Lung microvascular endothelial cell (primary cell): ENCODE results near the gene NDUFV1. TPM values are rescaled to one million over a fixed set of nuclear protein-coding genes. Genes with fewer than 3 reads are reported as not detected.
A peak's percentile ranks its signal among the peaks of the same experiment; 100 is the strongest.

Source experiments
- DNase-seq, 2 donors: peaks; one replicate each; pipeline versions ENCODE4 v3.0.0 to v3.0.0-alpha.2; 2010; ENCODE audit warnings: low read depth in 2 of 2
- total RNA-seq: library from RNA; depleted of rRNA; stranded (reverse); fragments of >200 nt; gene quantifications from 2 replicates; pipeline ENCODE4 v1.2.1, GENCODE V29; 2014

Gene NDUFV1
- 143 and 149 TPM in 2 replicates for total RNA-seq

- peak; percentile 92 to 95 for DNase-seq
Observed at GRCh38 chr11:67606492-67607295, at the start of gene NDUFV1. Gene NDUFV1, plus strand, starts transcription at chr11:67606936. Its CDS starts 69 bp downstream, at chr11:67607005.

- DNase-seq = no peak
Observed at GRCh38 chr11:67558084-67558772, 48.5 kb upstream of the NDUFV1 start.

DNA sequence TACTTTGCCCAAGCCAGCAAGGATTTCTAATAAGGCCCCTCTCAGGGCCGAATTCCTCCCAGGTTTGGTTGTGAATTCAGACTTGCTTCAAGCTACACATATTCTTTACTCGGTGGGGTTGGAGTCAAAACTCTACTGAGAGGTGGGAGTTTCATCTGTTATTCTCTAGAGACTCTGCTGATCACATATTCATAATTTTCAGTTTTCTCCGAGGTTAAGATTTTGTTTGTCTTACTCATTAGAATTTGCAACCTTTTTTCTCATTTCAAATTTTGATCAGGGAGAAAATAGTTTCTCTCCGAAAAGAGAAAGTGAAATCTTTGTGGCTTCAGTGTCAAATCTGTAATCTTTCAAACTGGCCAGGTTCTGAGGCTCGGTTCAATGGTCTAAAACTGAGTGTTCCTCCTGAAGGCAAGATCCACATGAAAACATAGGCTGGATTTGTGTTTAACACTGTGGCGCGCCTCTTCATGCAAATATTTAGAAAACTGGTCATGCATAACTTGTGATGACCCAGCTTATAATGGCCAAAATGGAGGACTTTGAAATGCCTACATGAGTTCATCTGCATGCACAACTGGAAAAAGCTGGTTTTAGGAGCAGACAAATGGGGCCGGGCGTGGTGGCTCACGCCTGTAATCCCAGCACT is 44.6 kb upstream of the NDUFV1 start:
- DNase-seq = no peak

GRCh38 chr11:67562963-67563704 is 43.6 kb upstream of the NDUFV1 start:
- DNase-seq = peak in 1 of 2 donors; percentile 50

DNA sequence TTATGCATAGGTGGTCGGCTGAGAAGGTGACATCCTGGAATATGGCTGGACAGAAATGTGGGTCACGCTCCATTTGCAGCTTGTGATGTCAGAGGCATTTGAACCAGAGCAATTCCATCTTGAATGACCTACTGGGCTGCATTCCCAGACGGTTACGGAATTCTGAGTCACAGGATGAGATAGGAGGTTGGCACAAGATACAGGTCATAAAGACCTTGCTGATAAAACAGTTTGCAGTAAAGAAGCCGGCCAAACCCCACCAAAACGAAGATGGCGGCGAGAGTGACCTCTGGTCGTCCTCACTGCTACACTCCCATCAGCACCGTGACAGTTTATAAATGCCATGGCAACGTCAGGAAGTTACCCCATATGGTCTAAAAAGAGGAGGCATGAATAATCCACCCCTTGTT is 43.0 kb upstream of the NDUFV1 start:
- DNase-seq = peak; percentile 79 to 86

DNA sequence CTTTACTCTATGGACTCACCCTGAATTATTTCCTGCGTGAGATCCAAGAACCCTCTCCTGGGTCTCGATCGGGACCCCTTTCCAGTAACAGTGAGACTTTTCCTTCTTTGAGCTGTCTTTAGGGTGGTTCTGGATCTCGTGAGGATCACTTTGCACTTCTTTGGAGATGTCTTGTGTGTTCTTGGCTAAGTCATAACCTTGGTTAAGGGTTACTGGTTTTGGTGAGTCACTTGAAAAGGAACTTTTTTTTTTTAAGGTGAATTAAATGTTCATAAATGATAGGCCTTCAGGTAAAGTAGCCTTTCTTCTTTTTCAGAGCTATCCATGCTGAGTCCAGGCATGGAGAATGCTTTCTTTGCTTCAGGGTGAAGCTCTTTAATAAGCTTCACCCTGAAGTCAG is 42.5 kb upstream of the NDUFV1 start:
- no peak for DNase-seq

DNA sequence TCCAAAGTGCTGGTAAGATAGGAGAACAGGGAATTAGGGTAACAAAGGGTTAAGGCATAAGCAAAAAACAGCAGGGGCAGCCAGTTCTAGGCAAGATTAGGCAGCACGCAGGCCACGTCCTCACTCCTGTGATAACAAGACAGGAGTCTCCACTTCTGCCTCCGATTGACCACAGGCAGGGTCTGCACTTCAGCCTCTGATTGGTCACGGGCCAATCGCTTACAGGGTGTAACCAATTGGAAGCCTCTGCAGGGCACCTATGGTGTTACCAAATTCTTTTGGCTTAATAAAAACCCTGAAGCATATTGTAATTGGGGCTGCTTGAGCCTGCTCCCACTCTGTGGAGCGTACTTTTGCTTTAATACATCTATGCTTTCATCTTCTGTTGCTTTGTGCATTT is 35.3 kb upstream of the NDUFV1 start:
- DNase-seq = no peak

- no peak for DNase-seq
Observed at GRCh38 chr11:67572305-67572704, 34.4 kb upstream of the NDUFV1 start.

DNA sequence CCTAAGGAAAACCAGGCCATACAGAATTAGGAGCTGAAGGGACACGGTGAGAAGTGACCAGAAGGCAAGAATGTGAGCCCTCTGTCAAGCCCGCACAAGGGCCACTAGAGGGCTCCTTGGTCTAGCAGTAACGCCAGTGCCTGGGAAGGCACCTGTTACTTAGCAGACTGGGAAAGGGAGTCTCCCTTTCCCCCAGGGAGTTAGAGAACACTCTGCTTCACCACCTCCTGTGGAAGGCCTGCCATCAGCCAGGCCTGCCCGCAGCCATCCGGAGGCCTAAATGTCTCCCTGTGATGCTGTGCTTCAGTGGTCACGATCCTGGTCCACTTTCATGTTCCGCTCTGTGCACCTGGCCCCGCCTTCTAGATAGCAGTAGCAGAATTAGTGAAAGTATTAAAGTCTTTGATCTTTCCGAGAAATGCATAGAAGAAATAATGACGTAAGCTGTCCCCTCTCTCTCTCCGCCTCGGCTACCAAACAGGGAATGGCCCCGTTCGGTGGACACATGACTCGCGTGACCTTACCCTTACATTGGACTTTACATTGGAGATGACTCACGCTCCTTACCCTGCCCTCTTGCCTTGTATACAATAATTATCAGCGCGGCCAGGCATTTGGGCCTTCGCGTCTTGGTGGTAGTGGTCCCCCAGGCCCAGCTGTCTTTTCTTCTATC is 33.9 kb upstream of the NDUFV1 start:
- DNase-seq = peak; percentile 66 to 70

DNA sequence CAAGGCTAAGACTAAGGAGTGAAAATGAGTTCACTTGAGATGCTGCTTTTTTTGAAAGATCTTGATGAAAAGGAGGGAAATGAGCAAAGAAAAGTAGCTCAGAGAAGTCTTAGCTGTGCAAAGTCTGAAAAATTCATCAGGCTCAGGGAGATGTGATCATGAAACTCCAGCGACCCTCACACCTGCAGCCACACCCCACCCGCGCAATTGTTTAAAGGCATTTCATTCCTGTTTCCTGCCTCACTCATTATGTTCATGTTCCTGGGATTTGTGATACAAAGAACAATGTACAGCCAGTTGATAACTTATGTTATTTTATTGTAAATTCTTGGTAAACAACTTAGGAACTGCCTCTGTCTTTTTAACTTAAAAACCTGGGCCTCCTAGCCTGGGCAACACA is 31.8 kb upstream of the NDUFV1 start:
- no peak for DNase-seq

- DNase-seq = no peak
Observed at GRCh38 chr11:67576735-67577475, 29.8 kb upstream of the NDUFV1 start.

- no peak for DNase-seq
Observed at GRCh38 chr11:67577951-67578350, 28.8 kb upstream of the NDUFV1 start.

DNA sequence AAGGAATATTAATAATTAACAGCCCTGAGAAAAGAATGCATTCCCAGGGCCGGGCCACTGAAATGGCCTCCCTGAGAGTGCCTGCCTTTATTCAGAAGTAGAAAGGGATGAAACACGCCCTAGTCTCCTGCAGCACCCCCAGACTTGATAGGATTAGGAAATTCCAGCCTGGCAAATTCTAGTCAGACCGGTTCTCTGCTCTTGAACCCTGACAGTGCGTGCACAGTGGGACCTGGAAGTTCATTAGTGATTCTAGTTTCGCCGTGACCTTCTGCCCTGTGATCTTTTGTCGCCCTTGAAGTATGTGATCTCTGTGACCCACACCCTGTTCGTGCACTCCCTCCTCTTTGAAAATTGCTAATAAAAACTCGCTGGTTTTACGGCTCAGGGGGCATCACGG is 25.3 kb upstream of the NDUFV1 start:
- DNase-seq = no peak

GRCh38 chr11:67582011-67582410 is 24.7 kb upstream of the NDUFV1 start:
- DNase-seq = no peak

- peak; percentile 92 to 93 for DNase-seq
Observed at GRCh38 chr11:67583247-67584204, 23.2 kb upstream of the NDUFV1 start, which contains the start of gene GSTP1. Gene GSTP1, plus strand, starts transcription at chr11:67583812. Its CDS starts 32 bp downstream, at chr11:67583844.

GRCh38 chr11:67584205-67584880 is 22.4 kb upstream of the NDUFV1 start:
- peak; percentile 30 to 59 for DNase-seq

DNA sequence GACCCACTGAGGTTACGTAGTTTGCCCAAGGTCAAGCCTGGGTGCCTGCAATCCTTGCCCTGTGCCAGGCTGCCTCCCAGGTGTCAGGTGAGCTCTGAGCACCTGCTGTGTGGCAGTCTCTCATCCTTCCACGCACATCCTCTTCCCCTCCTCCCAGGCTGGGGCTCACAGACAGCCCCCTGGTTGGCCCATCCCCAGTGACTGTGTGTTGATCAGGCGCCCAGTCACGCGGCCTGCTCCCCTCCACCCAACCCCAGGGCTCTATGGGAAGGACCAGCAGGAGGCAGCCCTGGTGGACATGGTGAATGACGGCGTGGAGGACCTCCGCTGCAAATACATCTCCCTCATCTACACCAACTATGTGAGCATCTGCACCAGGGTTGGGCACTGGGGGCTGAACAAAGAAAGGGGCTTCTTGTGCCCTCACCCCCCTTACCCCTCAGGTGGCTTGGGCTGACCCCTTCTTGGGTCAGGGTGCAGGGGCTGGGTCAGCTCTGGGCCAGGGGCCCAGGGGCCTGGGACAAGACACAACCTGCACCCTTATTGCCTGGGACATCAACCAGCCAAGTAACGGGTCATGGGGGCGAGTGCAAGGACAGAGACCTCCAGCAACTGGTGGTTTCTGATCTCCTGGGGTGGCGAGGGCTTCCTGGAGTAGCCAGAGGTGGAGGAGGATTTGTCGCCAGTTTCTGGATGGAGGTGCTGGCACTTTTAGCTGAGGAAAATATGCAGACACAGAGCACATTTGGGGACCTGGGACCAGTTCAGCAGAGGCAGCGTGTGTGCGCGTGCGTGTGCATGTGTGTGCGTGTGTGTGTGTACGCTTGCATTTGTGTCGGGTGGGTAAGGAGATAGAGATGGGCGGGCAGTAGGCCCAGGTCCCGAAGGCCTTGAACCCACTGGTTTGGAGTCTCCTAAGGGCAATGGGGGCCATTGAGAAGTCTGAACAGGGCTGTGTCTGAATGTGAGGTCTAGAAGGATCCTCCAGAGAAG is 21.6 kb upstream of the NDUFV1 start:
- DNase-seq = peak in 1 of 2 donors; percentile 18
